HepG2 (cell line): ENCODE results near the gene PDPK1. TPM values are rescaled to one million over a fixed set of nuclear protein-coding genes. Genes with fewer than 3 reads are reported as not detected.

Experiments used
- ATM ChIP-seq: fragments of 450-650 bp; IDR thresholded peaks from 2 replicates; pipeline ENCODE4 v1.7.1; 2017; ENCODE audit warnings: mild to moderate bottlenecking, borderline replicate concordance
- BORCS8-MEF2B ChIP-seq: sonication (generic); formaldehyde crosslinking; IDR thresholded peaks from 2 replicates; pipeline ENCODE4 v1.8.0; 2022; ENCODE audit warnings: mild to moderate bottlenecking, missing genetic modification reagents
- HCFC1 ChIP-seq: fragments of 150-350 bp; IDR thresholded peaks from 2 replicates; pipeline ENCODE4 v1.6.1; 2014; ENCODE audit warnings: low read depth, low read length
- HOXA3 ChIP-seq: sonication (generic); formaldehyde crosslinking; IDR thresholded peaks from 2 replicates; pipeline ENCODE4 v1.5.0; 2020; ENCODE audit warnings: missing genetic modification reagents
- IKZF1 ChIP-seq: fragments of 450-650 bp; IDR thresholded peaks from 2 replicates; pipeline ENCODE4 v1.7.1; 2016
- KLF12 ChIP-seq: sonication (generic); formaldehyde crosslinking; IDR thresholded peaks from 2 replicates; pipeline ENCODE4 v1.4.0; 2020; ENCODE audit warnings: missing genetic modification reagents, borderline replicate concordance
- MYC ChIP-seq: sonication (generic); formaldehyde crosslinking; IDR thresholded peaks from 2 replicates; pipeline ENCODE4 v1.9.0; 2021; ENCODE audit warnings: missing genetic modification reagents, borderline replicate concordance
- NCOA2 ChIP-seq: sonication (generic); formaldehyde crosslinking; IDR thresholded peaks from 2 replicates; pipeline ENCODE4 v1.8.0; 2022; ENCODE audit warnings: inconsistent platforms
- NR2F1 ChIP-seq, 2 experiments: fragments of 450-650 bp in 1 of 2; formaldehyde crosslinking in 1 of 2; IDR thresholded peaks; 2 replicates each; pipeline versions ENCODE4 v1.5.0 to v1.6.1; 2016 to 2020; ENCODE audit warnings: mild to moderate bottlenecking in 1 of 2, missing compliant biosample characterization in 1 of 2, missing genetic modification reagents in 1 of 2, moderate library complexity in 1 of 2
- RFX1 ChIP-seq: fragments of 450-650 bp; IDR thresholded peaks from 2 replicates; pipeline ENCODE4 v1.6.1; 2017
- RFX3 ChIP-seq: IDR thresholded peaks from 2 replicates; pipeline ENCODE4 v1.6.1; 2016; ENCODE audit warnings: missing biosample characterization, missing genetic modification reagents
- SIN3A ChIP-seq: IDR thresholded peaks from 2 replicates; pipeline ENCODE4 v1.6.1; 2011; ENCODE audit warnings: low read depth, mild to moderate bottlenecking, control low read depth, low read length, borderline replicate concordance
- SYNCRIP ChIP-seq: fragments of 200-400 bp; formaldehyde crosslinking; IDR thresholded peaks from 2 replicates; pipeline ENCODE4 v1.6.1; 2018; ENCODE audit warnings: mild to moderate bottlenecking, low read depth, low read length; ENCODE audit not compliant: insufficient read depth
- ZBTB25 ChIP-seq: IDR thresholded peaks from 2 replicates; pipeline ENCODE4 v1.6.1; 2018; ENCODE audit warnings: missing genetic modification reagents
- ZNF256 ChIP-seq: sonication (generic); formaldehyde crosslinking; conservative IDR thresholded peaks from 2 replicates; pipeline ENCODE4 v1.4.0; 2020; ENCODE audit warnings: missing genetic modification reagents
- ZNF343 ChIP-seq: sonication (generic); formaldehyde crosslinking; IDR thresholded peaks from 2 replicates; pipeline ENCODE4 v1.4.0; 2020; ENCODE audit warnings: mild to moderate bottlenecking, missing genetic modification reagents
- ZNF414 ChIP-seq: sonication (generic); formaldehyde crosslinking; IDR thresholded peaks from 2 replicates; pipeline ENCODE4 v1.5.0; 2020; ENCODE audit warnings: missing genetic modification reagents
- ZNF460 ChIP-seq: sonication (generic); formaldehyde crosslinking; IDR thresholded peaks from 2 replicates; pipeline ENCODE4 v1.5.1; 2020; ENCODE audit warnings: missing genetic modification reagents, mild to moderate bottlenecking, borderline replicate concordance
- ZNF792 ChIP-seq: IDR thresholded peaks from 2 replicates; pipeline ENCODE4 v1.6.1; 2016
- ZNF800 ChIP-seq: sonication (generic); formaldehyde crosslinking; IDR thresholded peaks from 2 replicates; pipeline ENCODE4 v1.4.0; 2020; ENCODE audit warnings: missing genetic modification reagents
- ZSCAN25 ChIP-seq: sonication (generic); formaldehyde crosslinking; IDR thresholded peaks from 2 replicates; pipeline ENCODE4 v1.8.0; 2022; ENCODE audit warnings: mild to moderate bottlenecking, missing genetic modification reagents
- polyA plus RNA-seq, 8 experiments: library from polyadenylated mRNA; depleted of rRNA in 3 of 8; stranded (reverse) in 7 of 8; unstranded in 1 of 8; fragments of >200 nt; fragmentation: Illumina TruSeq in 4 of 8; extraction: Trizol in 4 of 8; gene quantifications; 2 replicates each; pipeline versions ENCODE4 v1.2.1 to v1.2.3, GENCODE V29; 2011 to 2016; ENCODE audit warnings: low read depth in 4 of 8, missing spikeins in 1 of 8, mixed read lengths in 1 of 8; ENCODE audit not compliant: insufficient read depth in 1 of 8
- total RNA-seq, 5 experiments: library from RNA; depleted of rRNA; stranded (reverse); fragments of >200 nt; fragmentation: Illumina TruSeq; extraction: Trizol; gene quantifications; 2 replicates each; pipeline ENCODE4 v1.2.3, GENCODE V29; 2016; ENCODE audit warnings: low read depth in 1 of 5
- TF ChIP-seq, protein P1 (sequence below): sonication (generic); formaldehyde crosslinking; IDR thresholded peaks from 2 replicates; pipeline ENCODE4 v1.4.0; 2020; ENCODE audit warnings: missing genetic modification reagents, borderline replicate concordance

The PDPK1 gene
- total and polyA plus RNA-seq, 2 of the 13 experiments (the other 11 are each of a cell fraction or from before 2014, with no cell fraction given): 59.6 to 129 TPM

DNA sequence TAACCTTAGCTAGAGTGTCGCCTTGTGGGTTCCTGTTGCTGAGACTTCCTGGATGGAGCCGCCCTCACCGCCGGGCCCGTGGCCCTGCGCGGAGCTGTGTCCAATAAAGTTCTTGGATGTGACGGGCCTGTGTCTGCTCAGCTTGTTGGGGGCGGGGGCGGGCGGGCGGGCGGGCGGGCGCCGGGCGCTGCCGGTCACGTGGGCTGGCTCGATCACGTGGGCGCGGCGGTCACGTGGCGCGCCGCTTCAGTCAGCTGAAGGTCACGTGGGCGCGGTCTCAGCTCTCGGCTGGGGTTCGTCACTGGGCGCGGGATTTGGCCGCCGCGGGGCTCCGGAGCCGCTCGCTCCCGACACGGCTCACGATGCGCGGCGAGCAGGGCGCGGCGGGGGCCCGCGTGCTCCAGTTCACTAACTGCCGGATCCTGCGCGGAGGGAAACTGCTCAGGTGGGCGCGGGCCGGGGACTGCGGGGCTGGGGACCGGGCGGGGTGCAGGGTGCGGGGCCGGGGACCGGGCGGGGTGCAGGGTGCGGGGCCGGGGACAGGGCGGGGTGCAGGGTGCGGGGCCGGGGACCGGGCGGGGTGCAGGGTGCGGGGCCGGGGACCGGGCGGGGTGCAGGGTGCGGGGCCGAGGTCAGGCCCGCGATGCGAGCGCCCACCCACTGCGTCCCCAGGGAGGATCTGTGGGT lies 17.6 kb upstream of the PDPK1 start, which contains the start of gene AMDHD2 (continued):
- TF ChIP-seq ZNF800: no peak
- TF ChIP-seq NCOA2 (CRISPR knock-in tag): no peak
- TF ChIP-seq NR2F1 (CRISPR knock-in tag; IDR thresholded peaks at IDR 0.05): no peak
- TF ChIP-seq HCFC1: peak; percentile 33; the same call in 1 of the 2 replicates
- TF ChIP-seq, protein P1, sequence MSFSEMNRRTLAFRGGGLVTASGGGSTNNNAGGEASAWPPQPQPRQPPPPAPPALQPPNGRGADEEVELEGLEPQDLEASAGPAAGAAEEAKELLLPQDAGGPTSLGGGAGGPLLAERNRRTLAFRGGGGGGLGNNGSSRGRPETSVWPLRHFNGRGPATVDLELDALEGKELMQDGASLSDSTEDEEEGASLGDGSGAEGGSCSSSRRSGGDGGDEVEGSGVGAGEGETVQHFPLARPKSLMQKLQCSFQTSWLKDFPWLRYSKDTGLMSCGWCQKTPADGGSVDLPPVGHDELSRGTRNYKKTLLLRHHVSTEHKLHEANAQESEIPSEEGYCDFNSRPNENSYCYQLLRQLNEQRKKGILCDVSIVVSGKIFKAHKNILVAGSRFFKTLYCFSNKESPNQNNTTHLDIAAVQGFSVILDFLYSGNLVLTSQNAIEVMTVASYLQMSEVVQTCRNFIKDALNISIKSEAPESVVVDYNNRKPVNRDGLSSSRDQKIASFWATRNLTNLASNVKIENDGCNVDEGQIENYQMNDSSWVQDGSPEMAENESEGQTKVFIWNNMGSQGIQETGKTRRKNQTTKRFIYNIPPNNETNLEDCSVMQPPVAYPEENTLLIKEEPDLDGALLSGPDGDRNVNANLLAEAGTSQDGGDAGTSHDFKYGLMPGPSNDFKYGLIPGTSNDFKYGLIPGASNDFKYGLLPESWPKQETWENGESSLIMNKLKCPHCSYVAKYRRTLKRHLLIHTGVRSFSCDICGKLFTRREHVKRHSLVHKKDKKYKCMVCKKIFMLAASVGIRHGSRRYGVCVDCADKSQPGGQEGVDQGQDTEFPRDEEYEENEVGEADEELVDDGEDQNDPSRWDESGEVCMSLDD (CRISPR knock-in tag): no peak
- TF ChIP-seq SYNCRIP: no peak
- peak; percentile 89; the same call in 1 of the 2 replicates for TF ChIP-seq SIN3A
- no peak for TF ChIP-seq ZNF414 (CRISPR knock-in tag)
- TF ChIP-seq ZNF256 (CRISPR knock-in tag): no peak
- no peak for TF ChIP-seq ZNF460 (CRISPR knock-in tag)
- TF ChIP-seq MYC (CRISPR knock-in tag): peak; percentile 53; the same call in 1 of the 2 replicates
- TF ChIP-seq ZBTB25 (CRISPR knock-in tag): no peak
- TF ChIP-seq ZSCAN25 (CRISPR knock-in tag): no peak
- TF ChIP-seq BORCS8-MEF2B (CRISPR knock-in tag): no peak
- no peak for TF ChIP-seq KLF12 (CRISPR knock-in tag)
- no peak for TF ChIP-seq ATM
- no peak for TF ChIP-seq RFX1
- TF ChIP-seq ZNF792 (CRISPR knock-in tag): peak; percentile 76; the same call in 1 of the 2 replicates
- no peak for TF ChIP-seq ZNF343 (CRISPR knock-in tag)
- peak; percentile 70 for TF ChIP-seq HOXA3
- no peak for TF ChIP-seq IKZF1
- TF ChIP-seq RFX3: no peak
